Measurements from ENCODE around the gene CGB7.

GRCh38 chr19:49017041-49017665, 40.4 kb downstream of the CGB7 start, which contains the start of gene LHB:
- TF ChIP-seq CTCF (IDR thresholded peaks at IDR 0.05) (no peak), TCF7L2 (IDR thresholded peaks at IDR 0.05; ENCODE audit: low read depth, low read length) (no peak)
